ENCODE measurements around the gene SPECC1.

The SPECC1 gene

DNA sequence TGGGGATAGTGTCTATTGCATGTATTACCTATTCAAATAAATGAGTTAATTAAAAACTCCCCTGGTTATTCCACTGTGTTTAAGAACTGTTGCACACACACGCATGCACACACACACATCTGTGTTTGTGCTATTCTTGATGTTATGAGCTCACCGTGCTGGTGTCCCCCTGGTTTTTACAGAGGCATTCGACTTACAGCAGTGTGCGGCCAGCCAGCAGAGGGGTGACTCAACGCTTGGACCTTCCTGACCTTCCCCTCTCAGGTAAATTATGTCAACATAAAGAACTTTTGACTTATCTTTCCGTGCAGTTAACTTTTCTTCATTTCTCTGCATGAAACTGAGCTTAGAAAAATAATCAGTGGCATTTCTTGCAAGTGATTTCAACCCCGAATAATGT, 244.2 kb downstream of the SPECC1 start:
- Histone ChIP-seq H3K4me1 (ENCODE audit: control insufficient read depth in 1 of 2, insufficient read depth in 2 of 2, low read length in 2 of 2) (no peaks in the 10 kb centered on the region), H2BK12ac (ENCODE audit: low read length) (no peak overlapping the region), H3K36me3 (ENCODE audit: control insufficient read depth in 1 of 2, insufficient read depth in 2 of 2, low read length in 2 of 2) (peaks cover 26 to 55% of the 10 kb centered on the region in 2 experiments), H3K27ac (ENCODE audit: low read depth, low read length) (no peak overlapping the region), H3K79me1 (ENCODE audit: low read length) (no peaks in the 10 kb centered on the region), H3K9ac (ENCODE audit: low read length) (no peak overlapping the region), H4K12ac (ENCODE audit: low read depth, low read length) (no peak overlapping the region), H3K27me3 (ENCODE audit: insufficient read depth, low read length) (no peaks in the 10 kb centered on the region), H2AK5ac (ENCODE audit: low read length) (no peak overlapping the region), H2AFZ (ENCODE audit: insufficient read depth, low read length, poor library complexity) (no peak overlapping the region), H4K91ac (ENCODE audit: low read depth, low read length) (no peak overlapping the region), H4K8ac (ENCODE audit: low read depth, low read length) (no peak overlapping the region), H3K79me2 (ENCODE audit: control insufficient read depth, insufficient read depth, low read length, poor library complexity) (no peaks in the 10 kb centered on the region), H3K4ac (ENCODE audit: low read depth, low read length) (no peak overlapping the region), H3K18ac (ENCODE audit: low read length) (no peak overlapping the region), H3K4me2 (ENCODE audit: low read length) (no peak overlapping the region), H3K14ac (ENCODE audit: low read length) (no peak overlapping the region), H3K4me3 (ENCODE audit: low read depth, low read length) (no peak overlapping the region), H3K9me3 (ENCODE audit: insufficient read depth, low read depth, low read length) (no peaks in the 10 kb centered on the region), H3K23ac (ENCODE audit: low read length) (no peak overlapping the region), H2BK5ac (ENCODE audit: low read depth, low read length, poor library complexity) (no peak overlapping the region), H2BK120ac (ENCODE audit: insufficient read depth, low read length, poor library complexity) (no peak overlapping the region)
- no peak for DNase-seq
- no CpG with 5 or more reads among the region's 7 CpGs for WGBS (ENCODE audit: extremely low coverage, insufficient coverage, insufficient read length)

- no peak for DNase-seq
- no CpG with 5 or more reads among the region's 2 CpGs for WGBS (ENCODE audit: extremely low coverage, insufficient coverage, insufficient read length)
Observed at GRCh38 chr17:20254541-20254940, 245.4 kb downstream of the SPECC1 start.

GRCh38 chr17:20256144-20256543, 247.0 kb downstream of the SPECC1 start:
- Histone ChIP-seq H3K27ac (ENCODE audit: low read depth, low read length) (no peak overlapping the region), H3K79me1 (ENCODE audit: low read length) (no peaks in the 10 kb centered on the region), H3K18ac (ENCODE audit: low read length) (no peak overlapping the region), H2BK120ac (ENCODE audit: insufficient read depth, low read length, poor library complexity) (no peak overlapping the region), H4K8ac (ENCODE audit: low read depth, low read length) (no peak overlapping the region), H2AFZ (ENCODE audit: insufficient read depth, low read length, poor library complexity) (no peak overlapping the region), H3K9me3 (ENCODE audit: insufficient read depth, low read depth, low read length) (no peaks in the 10 kb centered on the region), H3K4me2 (ENCODE audit: low read length) (no peak overlapping the region), H3K79me2 (ENCODE audit: control insufficient read depth, insufficient read depth, low read length, poor library complexity) (no peaks in the 10 kb centered on the region), H3K36me3 (ENCODE audit: control insufficient read depth in 1 of 2, insufficient read depth in 2 of 2, low read length in 2 of 2) (peaks cover 29 to 61% of the 10 kb centered on the region in 2 experiments), H2BK5ac (ENCODE audit: low read depth, low read length, poor library complexity) (no peak overlapping the region), H3K9ac (ENCODE audit: low read length) (no peak overlapping the region), H3K23ac (ENCODE audit: low read length) (no peak overlapping the region), H3K4ac (ENCODE audit: low read depth, low read length) (no peak overlapping the region), H3K27me3 (ENCODE audit: insufficient read depth, low read length) (no peaks in the 10 kb centered on the region), H3K14ac (ENCODE audit: low read length) (no peak overlapping the region), H2AK5ac (ENCODE audit: low read length) (no peak overlapping the region), H4K12ac (ENCODE audit: low read depth, low read length) (no peak overlapping the region), H3K4me1 (ENCODE audit: control insufficient read depth in 1 of 2, insufficient read depth in 2 of 2, low read length in 2 of 2) (no peaks in the 10 kb centered on the region), H2BK12ac (ENCODE audit: low read length) (no peak overlapping the region), H4K91ac (ENCODE audit: low read depth, low read length) (no peak overlapping the region), H3K4me3 (ENCODE audit: low read depth, low read length) (no peak overlapping the region)
- DNase-seq, result no peak
- WGBS (ENCODE audit: extremely low coverage, insufficient coverage, insufficient read length), result no CpG with 5 or more reads among the region's 2 CpGs

More at GRCh38 chr17:20254541-20254940, 245.4 kb downstream of the SPECC1 start:
- no peak overlapping the region for H2BK120ac ChIP-seq (ENCODE audit: insufficient read depth, low read length, poor library complexity)
- no peak overlapping the region for H3K18ac ChIP-seq (ENCODE audit: low read length)
- no peaks in the 10 kb centered on the region for H3K4me1 ChIP-seq (ENCODE audit: control insufficient read depth in 1 of 2, insufficient read depth in 2 of 2, low read length in 2 of 2)
- no peak overlapping the region for H3K27ac ChIP-seq (ENCODE audit: low read depth, low read length)
- H3K4ac ChIP-seq (ENCODE audit: low read depth, low read length), result no peak overlapping the region
- H3K9me3 ChIP-seq (ENCODE audit: insufficient read depth, low read depth, low read length), result no peaks in the 10 kb centered on the region
- peaks cover 24 to 56% of the 10 kb centered on the region in 2 experiments for H3K36me3 ChIP-seq (ENCODE audit: control insufficient read depth in 1 of 2, insufficient read depth in 2 of 2, low read length in 2 of 2)
- no peak overlapping the region for H3K23ac ChIP-seq (ENCODE audit: low read length)
- H3K14ac ChIP-seq (ENCODE audit: low read length), result no peak overlapping the region
- H3K4me2 ChIP-seq (ENCODE audit: low read length), result no peak overlapping the region
- no peaks in the 10 kb centered on the region for H3K79me1 ChIP-seq (ENCODE audit: low read length)
- H2AFZ ChIP-seq (ENCODE audit: insufficient read depth, low read length, poor library complexity), result no peak overlapping the region
- H3K27me3 ChIP-seq (ENCODE audit: insufficient read depth, low read length), result no peaks in the 10 kb centered on the region
- no peak overlapping the region for H4K12ac ChIP-seq (ENCODE audit: low read depth, low read length)
- H3K4me3 ChIP-seq (ENCODE audit: low read depth, low read length), result no peak overlapping the region
- no peak overlapping the region for H2AK5ac ChIP-seq (ENCODE audit: low read length)
- H3K79me2 ChIP-seq (ENCODE audit: control insufficient read depth, insufficient read depth, low read length, poor library complexity), result no peaks in the 10 kb centered on the region
- H4K91ac ChIP-seq (ENCODE audit: low read depth, low read length), result no peak overlapping the region
- no peak overlapping the region for H2BK12ac ChIP-seq (ENCODE audit: low read length)
- H3K9ac ChIP-seq (ENCODE audit: low read length), result no peak overlapping the region
- no peak overlapping the region for H4K8ac ChIP-seq (ENCODE audit: low read depth, low read length)
- H2BK5ac ChIP-seq (ENCODE audit: low read depth, low read length, poor library complexity), result no peak overlapping the region

DNA sequence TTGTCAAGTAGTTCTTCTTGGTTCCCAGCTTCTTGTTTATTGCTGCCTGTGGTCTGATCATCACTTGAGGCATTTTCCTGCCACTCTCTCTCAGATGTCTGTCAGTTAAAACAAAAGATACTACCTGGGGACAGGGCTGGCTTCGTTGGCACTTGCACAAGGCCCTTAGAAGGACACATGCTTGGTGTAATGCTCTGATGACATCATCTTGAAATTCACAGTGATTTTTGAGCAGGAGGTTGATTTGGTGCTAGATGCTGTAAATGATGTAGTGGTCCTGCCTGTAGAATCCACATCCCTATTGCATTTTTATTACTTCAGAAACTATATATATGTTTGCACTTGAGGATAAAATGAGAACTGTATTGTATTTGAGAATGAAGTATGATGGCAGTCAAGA, 247.8 kb downstream of the SPECC1 start:
- DNase-seq, result no peak
- Histone ChIP-seq H3K36me3 (ENCODE audit: control insufficient read depth in 1 of 2, insufficient read depth in 2 of 2, low read length in 2 of 2) (peaks cover 28 to 59% of the 10 kb centered on the region in 2 experiments), H3K18ac (ENCODE audit: low read length) (no peak overlapping the region), H3K9ac (ENCODE audit: low read length) (no peak overlapping the region), H4K8ac (ENCODE audit: low read depth, low read length) (no peak overlapping the region), H2AFZ (ENCODE audit: insufficient read depth, low read length, poor library complexity) (no peak overlapping the region), H3K79me2 (ENCODE audit: control insufficient read depth, insufficient read depth, low read length, poor library complexity) (no peaks in the 10 kb centered on the region), H4K12ac (ENCODE audit: low read depth, low read length) (no peak overlapping the region), H2BK120ac (ENCODE audit: insufficient read depth, low read length, poor library complexity) (no peak overlapping the region), H3K4ac (ENCODE audit: low read depth, low read length) (no peak overlapping the region), H3K9me3 (ENCODE audit: insufficient read depth, low read depth, low read length) (no peaks in the 10 kb centered on the region), H3K4me2 (ENCODE audit: low read length) (no peak overlapping the region), H3K4me1 (ENCODE audit: control insufficient read depth in 1 of 2, insufficient read depth in 2 of 2, low read length in 2 of 2) (no peaks in the 10 kb centered on the region), H2AK5ac (ENCODE audit: low read length) (no peak overlapping the region), H2BK12ac (ENCODE audit: low read length) (no peak overlapping the region), H3K27ac (ENCODE audit: low read depth, low read length) (no peak overlapping the region), H3K79me1 (ENCODE audit: low read length) (no peaks in the 10 kb centered on the region), H2BK5ac (ENCODE audit: low read depth, low read length, poor library complexity) (no peak overlapping the region), H4K91ac (ENCODE audit: low read depth, low read length) (no peak overlapping the region), H3K23ac (ENCODE audit: low read length) (no peak overlapping the region), H3K14ac (ENCODE audit: low read length) (no peak overlapping the region), H3K27me3 (ENCODE audit: insufficient read depth, low read length) (no peaks in the 10 kb centered on the region), H3K4me3 (ENCODE audit: low read depth, low read length) (no peak overlapping the region)
- no CpG with 5 or more reads among the region's 1 CpG for WGBS (ENCODE audit: extremely low coverage, insufficient coverage, insufficient read length)

Data from trophoblast cell (in vitro differentiated cells and primary cell).